GM19240 (cell line): ENCODE results near the gene NCKAP5.
"Not testable (repeated sequence)": the region's sequence is repeated elsewhere in the genome, so short reads cannot be mapped to it uniquely, and the experiment has no call there.

Source experiments
- DNase-seq: peaks from one replicate; pipeline ENCODE4 v3.0.0; 2011; ENCODE audit warnings: low spot score; ENCODE audit not compliant: insufficient read length

The NCKAP5 gene

DNA sequence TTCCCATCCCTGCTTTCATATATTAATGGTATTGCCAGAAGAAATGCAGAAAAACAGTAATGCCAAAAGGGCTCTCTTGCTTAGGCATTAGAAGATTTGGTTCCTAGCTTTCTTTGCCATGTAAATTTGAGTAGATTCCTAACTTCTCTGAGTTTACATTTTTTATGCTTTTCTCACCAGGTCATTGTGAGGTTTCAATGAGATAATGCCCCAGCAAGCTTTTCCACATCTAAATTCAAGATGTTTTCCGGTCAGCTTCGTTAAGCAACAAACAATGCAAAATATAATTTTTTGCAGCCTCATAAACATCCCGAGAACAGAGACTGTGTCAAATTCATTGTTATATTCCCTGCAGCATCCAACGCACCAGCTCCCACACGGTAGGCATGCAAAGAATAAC lies 44.9 kb downstream of the NCKAP5 start:
- no peak for DNase-seq

DNA sequence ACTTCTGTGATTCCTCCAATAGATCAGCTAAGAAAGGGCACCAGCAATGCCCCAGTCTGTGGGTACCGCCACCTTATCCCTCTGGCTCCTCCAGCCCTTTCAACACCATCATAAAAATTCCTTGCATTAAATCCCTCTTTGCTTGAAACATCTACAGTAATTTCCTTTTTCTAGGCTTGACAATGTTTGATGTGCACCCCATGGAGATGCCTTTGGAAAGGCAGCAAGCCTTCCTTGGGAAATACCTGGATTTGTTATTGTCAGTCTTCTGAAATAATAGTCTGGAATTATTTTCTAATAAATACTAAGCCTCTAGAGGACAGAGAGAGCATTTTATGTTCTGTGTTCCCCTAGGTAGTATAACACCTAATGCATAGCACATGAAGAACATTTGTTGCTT lies 46.1 kb downstream of the NCKAP5 start:
- DNase-seq: no peak

DNA sequence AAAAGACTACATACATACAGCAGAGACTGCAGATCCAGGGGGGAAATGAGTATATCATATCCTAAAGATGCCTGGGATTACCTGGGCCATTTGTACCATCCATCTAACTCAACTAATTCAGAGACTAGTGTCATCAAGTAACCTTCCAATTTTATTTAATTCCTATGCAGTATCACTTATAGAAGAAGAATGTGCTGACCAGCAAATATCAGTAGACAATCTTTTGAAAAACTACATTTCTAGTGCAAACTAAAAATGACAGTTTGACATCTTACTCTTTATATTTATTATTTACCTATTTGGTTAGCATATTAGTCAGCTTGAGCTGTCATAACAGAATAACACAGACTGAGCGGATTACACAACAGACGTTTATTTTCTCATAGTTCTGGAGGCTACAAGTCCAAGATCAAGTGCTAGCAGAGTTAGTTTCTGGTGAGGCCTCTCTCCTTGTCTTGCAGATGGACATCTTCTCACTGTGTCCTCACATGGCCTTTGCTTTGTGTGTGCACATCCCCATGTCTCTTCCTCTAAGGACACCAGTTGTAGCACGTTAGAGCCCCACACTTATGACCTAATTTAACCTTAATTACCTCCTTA lies 47.0 kb downstream of the NCKAP5 start:
- DNase-seq: no peak

DNA sequence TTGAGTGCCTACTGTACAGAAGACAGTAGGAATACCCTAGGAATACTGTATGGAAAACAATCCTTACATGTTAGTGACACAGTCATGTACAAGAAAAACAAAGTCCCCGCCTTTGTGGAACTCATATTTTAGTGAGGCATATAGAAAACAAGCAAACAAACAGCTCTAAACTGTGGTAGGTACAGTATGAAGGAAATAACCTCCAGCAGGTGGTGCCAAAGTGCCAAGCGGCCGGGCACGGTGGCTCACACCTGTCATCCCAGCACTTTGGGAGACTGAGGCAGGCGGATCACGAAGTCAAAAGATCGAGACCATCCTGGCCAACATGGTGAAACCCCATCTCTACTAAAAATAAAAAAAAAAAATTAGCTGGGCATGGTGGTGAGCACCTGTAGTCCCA lies 48.6 kb downstream of the NCKAP5 start:
- DNase-seq: not testable (repeated sequence)

DNA sequence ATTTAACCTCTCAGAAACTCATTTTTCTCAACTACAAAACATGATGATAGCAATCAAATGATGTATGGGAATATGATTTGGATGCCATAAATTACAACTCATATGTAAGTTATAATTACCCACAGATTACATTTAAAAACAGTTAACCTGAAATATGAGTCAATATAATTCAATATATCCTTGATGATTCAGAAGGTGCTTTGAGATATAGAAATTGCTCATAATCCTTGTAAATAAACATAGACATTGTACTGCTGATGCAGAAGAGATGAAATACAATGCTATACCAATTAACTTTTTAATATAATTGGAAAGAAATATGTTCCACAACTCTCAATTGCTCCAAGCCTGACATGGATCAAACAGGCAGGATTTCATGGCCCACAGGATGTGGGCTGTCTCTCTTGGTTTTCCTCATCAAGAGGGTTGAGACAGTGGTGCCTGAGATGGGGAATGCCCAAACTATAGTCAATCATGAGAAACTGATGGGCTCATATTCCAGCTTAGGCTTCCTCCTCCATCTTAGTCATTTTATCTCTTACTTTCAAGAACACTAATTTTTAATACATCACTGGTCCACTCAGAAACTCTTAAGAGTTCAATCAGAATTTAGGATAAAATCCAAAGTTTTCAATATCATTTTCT lies 49.4 kb downstream of the NCKAP5 start:
- no peak for DNase-seq

DNA sequence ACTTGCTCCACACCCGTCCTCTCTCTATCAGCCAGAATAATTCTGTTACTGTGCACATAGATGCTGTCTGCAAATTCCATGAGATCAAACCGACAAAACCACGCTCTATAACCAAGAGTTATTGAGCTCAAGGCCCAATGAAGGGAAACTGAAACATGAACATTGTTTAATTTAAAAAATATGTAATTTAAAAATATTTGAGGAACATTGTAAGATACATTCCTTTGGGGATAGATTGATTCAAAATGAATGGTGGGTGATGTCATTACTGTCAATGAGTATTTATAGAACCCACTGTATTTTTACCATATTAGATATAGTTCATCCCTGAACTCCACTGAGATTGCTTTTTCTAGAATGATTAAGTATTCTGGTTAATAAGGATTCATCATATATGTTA lies 50.4 kb downstream of the NCKAP5 start:
- DNase-seq: no peak

DNA sequence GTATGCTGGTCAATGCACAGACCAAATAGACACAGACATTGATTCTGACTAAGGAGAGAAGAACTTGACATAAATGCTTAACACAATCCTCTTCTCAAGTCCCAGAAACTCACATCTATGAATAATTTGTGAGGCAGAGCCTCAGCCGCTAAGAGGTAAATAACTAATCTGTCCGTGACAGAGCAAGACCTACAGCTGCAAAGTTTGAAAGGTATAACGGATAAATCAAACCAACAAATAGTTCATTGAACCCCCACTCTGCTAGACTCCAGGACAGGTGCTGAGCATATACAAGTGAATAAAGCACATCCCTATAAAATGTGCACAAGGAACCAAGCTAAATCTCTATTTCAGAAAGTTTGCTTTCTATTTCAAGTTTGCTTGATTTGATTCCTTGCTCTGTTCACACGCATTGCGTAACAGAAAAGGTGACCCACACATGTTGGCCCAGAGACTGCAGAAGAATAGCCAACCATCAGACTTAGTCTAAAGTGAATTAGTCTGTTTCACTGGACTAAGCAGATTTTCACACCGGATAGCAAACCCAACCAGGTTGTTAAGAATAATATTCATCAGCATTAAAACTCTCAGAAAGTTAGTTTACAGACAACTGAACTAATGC lies 51.7 kb downstream of the NCKAP5 start:
- no peak for DNase-seq

DNA sequence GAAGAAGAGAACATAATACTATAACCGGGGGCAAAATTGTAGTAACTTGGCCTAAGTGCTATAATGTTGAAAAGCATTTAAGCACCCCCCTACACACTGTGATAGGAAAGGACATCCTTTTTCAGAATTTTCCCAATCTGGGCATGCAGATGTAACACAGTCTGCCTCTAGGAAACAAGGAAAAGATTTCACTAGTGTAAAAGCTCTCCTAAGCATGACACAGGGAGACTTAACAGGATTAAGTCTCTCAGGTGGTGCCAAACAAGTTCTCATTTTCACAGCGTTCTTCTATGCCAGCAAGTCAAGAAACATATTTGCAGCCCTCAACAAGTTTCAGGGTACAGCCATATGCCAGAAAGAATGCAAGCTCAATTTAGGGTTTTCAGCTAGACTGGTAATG lies 53.0 kb downstream of the NCKAP5 start:
- no peak for DNase-seq

DNA sequence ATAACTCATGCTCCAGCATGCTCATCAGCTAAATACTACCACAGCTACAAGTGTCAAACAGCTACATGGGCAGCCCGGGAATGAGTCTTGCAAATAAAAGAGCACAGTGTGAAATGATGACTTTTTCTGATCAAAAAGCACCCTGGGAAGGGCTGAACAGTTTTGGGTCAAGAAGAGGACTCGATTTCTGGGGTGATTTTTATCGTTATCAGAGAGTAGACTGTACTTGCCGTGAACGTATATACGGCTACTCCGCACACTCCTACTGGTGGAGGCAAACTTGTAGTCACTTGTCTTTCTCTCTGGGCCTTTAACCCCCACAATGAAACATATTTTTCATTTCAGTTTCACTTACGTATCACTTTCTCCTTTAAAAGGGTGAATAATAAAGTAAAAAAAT lies 54.4 kb downstream of the NCKAP5 start:
- DNase-seq: no peak

DNA sequence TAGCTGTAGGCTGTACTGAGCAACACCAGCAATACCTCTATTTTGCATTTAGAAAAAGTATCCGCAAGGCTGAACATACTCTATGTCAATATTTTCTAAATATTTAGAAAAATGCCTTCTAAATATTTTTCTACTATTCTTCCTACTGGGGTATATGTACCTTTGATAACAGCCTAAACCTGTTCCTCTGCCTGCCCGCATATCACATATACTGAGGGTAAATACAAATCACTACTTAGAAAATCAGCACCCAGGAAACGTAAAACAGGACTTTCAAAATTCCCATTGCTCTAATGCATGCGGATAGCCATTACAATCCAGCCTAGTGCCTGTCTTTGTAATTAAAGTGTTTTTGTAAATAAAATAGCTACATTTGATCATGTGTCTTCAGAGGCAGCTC lies 56.1 kb downstream of the NCKAP5 start:
- DNase-seq: no peak

DNA sequence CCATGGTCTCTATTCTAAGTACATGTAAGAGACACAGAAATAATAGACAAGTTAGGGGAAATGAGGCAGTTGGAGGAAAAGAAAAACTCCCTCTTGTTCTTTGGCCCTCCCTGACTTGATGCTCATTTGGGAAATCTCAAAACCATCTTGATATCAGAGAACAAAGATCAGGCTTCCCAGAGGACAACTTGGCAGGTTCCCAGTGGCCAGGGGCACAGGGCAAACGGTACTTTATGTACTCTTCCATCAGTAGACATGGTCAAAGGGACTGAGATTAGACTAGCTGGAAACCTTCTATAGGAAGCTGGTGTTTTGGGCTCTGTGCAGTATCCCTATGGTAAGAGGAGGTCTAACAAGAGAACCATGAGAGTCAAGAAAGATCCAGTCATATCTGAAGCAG lies 56.6 kb downstream of the NCKAP5 start:
- no peak for DNase-seq

DNA sequence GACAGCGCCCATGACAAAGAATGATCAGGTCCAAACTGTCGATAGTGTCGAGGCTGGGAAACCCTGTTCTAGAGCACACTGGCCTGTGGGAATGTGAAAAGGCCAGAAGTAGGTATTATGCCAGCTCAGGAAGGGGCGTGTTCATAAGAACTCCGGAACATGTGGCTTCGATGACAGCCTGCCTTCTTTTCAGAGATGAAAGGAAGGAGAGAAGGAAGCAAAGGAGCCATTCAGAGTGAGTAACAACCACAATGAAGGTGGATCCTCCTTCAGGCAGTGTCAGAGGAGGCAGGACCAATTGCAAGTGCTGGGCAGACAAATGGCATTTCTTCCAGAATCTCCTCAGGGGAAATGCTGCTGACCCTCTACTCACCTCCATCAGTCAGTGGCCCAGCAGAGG lies 58.5 kb downstream of the NCKAP5 start:
- DNase-seq: no peak

DNA sequence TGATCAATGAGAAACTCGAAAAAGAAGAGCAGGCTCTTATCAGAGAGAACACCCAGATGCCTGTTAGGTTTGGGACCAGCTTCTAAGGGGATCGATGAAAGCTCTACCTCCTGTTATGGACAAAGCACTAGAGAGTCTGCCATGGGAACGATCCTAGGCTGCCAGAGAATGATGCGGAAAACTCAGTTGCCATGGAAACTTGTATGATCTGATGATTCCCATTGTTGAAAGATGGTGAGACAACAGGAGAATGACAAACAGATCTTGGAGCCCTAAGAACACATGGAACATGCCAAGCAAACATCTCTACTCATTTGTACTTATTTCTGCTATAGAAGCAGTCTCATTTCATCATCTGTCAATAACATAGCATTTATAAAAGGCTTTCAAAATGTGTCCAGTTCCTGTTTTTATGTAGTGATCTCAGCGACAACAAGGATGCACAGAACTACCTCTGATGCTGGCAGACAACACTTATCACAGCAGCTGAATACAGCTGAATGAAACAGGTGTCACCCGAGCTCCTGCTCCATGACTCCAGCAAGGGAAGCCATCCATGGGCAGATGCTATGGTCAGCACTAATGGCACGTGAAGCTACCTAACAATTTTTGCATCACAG lies 59.6 kb downstream of the NCKAP5 start:
- no peak for DNase-seq

DNA sequence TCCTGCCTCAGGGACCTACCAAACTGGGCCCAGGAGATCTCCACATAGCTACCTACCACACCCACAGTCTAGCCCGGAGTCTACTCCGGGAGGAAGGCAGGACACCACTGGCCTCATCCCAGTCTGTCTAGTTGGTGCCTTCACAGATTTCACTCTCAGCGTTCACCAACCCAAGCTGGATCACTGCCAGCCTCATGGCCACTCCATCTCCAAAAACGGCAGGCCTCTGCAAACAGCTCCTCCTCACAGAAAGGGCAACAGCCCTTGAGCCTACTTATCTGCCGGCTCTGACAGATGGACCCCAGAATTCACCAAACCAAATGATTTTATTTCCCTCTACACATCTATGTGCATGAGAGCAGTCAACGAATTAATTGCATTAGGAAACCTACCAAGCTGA lies 61.3 kb downstream of the NCKAP5 start:
- DNase-seq: no peak

DNA sequence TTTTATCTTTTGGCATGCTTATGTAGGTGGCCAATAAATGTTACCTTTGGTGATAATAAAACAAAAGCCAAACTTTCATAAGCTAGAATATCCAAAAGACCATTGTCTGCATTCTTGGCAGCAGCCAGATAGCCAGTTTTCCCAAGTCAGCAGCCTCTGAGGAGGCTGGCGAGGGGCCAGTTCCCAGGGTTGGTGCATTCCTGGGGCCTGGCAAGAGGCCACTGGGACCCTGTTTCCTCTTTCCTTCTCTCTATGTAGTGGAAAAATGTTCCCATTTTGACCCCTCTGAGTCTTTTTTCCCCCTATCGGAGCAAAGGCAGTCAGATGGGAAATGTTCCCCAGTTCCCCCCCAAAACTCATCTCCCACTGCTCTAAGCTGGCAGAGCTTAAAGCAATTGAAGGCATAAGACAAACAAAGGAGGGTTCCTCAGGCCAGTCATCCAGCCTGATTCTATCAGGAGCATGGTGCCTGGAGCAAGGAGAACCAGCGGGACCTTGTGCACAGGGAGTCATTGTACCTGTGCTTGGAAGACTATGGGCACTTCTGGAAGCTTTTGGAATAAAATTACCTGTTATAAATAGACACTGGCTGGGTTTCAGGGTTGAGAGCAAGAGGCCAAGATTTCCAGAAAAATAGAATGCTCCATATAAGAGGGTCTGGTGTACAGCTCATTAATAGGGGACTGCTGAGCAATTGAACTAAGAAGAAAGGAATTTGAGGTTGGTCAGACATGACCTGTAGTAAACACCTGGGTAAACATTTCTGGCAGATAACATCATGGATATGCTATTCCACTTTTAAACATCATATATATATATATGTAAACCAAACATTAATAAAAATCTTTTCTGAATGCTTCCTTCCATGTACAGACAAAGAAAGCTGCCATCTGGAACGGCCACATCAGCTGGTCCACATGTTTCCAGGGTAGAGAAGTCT lies 63.4 kb downstream of the NCKAP5 start:
- DNase-seq: no peak

DNA sequence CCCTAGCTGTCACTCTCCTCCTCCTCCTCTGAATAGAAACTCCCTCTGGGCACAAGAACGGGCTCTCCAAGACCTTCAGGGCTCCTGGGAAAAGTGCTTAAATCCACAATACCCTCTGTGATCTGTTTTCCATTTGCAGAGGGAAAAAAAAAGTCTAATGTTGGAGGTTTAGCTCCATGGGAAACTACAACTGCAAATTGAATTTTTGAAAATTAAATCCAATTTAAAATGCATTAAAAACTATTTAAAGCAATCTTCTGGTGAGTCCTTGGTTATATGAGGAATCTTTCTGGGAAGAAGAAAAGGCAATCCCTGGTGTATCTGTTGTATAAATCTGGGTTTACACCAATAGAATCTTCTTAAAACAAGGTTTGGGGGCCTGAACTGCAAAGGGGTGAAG lies 64.3 kb downstream of the NCKAP5 start:
- DNase-seq: no peak

DNA sequence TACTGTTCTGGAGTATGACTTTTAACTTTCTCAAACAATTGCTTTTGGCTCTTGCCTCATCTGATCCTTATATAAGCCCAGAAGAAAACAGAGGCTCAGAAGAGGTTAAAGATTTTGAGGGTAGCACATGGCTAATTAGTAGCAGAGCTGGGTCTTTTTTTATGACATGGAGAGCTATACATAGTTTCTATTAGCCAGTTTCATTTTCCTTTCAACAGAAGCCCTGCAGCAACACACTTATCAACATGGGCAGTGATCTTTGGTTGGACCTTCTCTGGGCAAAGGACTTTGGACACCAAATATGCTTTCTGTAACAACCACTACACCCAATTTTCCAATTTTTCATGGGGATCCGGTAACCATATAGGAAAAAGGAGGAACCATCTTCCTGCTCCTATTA lies 64.9 kb downstream of the NCKAP5 start:
- DNase-seq: peak; percentile 4

DNA sequence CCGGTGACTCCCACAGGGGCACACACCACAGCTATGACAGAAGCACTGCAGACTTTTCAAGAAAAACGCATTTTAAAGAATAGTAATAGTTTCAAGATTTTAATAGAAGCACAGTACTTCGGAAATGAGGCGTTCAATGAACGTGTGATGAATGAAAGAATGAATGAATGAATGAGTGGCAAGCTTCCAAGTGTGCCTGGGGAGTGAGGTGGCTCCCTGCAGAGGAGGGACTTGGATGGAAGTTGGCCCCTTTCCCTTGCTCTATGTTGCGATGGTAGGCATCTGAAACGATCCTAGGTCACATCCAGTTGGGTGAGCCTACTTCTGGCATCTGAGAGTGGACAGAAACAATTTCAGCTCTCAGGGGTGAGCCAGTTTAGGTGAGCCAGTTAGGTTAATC lies 65.6 kb downstream of the NCKAP5 start:
- DNase-seq: no peak

DNA sequence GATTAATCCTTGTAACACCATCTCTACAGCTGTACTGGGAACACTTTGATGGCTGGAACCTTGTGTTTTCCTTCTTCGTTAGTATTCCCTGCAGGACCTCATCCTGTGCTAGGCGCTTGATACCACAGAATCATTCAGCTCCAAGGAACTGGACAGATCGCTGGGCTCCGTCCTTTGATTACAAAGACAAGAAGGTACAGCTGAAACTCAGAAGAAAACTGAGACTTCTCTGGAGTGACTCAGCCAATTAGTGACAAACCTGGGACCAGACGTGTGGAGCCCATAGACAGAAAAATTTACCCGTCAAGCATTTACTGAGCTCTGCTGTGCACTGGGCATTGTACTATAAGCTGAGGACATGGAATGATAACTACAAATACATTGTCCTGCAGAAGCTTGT lies 67.3 kb downstream of the NCKAP5 start:
- DNase-seq: no peak

DNA sequence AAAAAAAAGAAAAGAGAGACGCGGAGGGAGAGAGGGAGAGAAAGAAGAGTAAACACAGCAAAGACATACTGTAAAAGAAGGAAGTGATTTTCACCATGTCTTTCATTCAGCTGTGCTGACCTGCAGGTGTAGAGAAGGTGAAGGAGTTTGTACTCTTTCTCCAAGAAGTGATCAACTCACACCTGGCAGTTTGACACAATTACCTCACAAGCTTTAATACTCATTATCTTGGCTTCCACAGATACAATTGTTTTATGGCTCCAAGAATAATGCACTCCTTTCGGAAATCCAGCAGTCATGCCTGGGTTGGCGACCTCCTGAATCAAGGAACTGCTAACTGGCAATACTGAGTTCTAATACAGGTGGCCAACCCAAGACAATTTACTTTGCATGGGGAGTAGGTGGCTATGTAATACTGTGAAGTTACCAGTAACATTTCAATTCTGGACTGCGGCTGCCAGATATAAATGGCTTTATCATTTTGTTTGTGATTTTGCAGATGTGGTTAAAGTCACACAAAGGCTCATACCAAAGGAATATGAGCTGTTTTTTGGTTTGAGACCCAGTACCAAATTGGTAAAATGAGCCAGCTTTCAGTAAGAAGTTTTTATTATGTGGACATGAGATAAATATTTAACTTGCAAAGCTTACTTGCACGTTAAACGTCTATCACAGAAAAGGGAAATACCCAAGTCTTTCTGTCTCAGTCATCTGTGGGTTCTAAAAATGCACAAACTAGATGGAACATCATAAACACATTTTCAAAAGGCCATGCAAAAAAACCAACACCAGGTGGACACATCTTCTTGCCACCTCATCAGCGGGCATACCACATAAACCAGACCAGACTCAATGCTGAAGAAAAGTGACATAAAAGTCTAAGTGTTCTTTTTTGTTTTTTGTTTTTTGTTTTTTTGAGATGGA lies 69.3 kb downstream of the NCKAP5 start:
- DNase-seq: no peak
